Activated CD4-positive, alpha-beta T cell treated with anti-CD3 and anti-CD28 coated beads for 1 hour (primary cell): ENCODE data around the gene PML.
A peak's percentile ranks its signal among the peaks of the same experiment; 100 is the strongest.

Source experiments
- DNase-seq: peaks from one replicate; pipeline ENCODE4 v3.0.0-alpha.2; 2020

PML gene

GRCh38 chr15:73994413-73994883, at the start of gene PML:
TSS of gene PML (plus strand) at chr15:73994716. CDS start at chr15:73994813, 97 bp downstream.
- DNase-seq = peak; percentile 89

GRCh38 chr15:73945130-73945508, 49.4 kb upstream of the PML start:
- DNase-seq = no peak

- DNase-seq = no peak
Observed at GRCh38 chr15:73946046-73946721, 48.3 kb upstream of the PML start.

GRCh38 chr15:73946795-73947370, 47.6 kb upstream of the PML start:
- no peak for DNase-seq

GRCh38 chr15:73947651-73948050, 46.9 kb upstream of the PML start:
- no peak for DNase-seq

- no peak for DNase-seq
Observed at GRCh38 chr15:73948396-73948795, 46.1 kb upstream of the PML start.

- no peak for DNase-seq
Observed at GRCh38 chr15:73948982-73949381, 45.5 kb upstream of the PML start.

GRCh38 chr15:73949496-73949895, 45.0 kb upstream of the PML start:
- no peak for DNase-seq

GRCh38 chr15:73950479-73950830, 44.1 kb upstream of the PML start:
- DNase-seq = no peak

- peak; percentile 60 for DNase-seq
Observed at GRCh38 chr15:73950831-73951561, 43.5 kb upstream of the PML start.

- DNase-seq = no peak
Observed at GRCh38 chr15:73951601-73952000, 42.9 kb upstream of the PML start.

- DNase-seq = no peak
Observed at GRCh38 chr15:73952171-73952912, 42.2 kb upstream of the PML start.

GRCh38 chr15:73952913-73953750, 41.4 kb upstream of the PML start:
- DNase-seq = no peak

- no peak for DNase-seq
Observed at GRCh38 chr15:73954188-73955145, 40.0 kb upstream of the PML start.

GRCh38 chr15:73955326-73955725, 39.2 kb upstream of the PML start:
- no peak for DNase-seq

- DNase-seq = no peak
Observed at GRCh38 chr15:73955861-73956742, 38.4 kb upstream of the PML start.

- DNase-seq = no peak
Observed at GRCh38 chr15:73956743-73957135, 37.8 kb upstream of the PML start.

- DNase-seq = no peak
Observed at GRCh38 chr15:73957276-73957675, 37.2 kb upstream of the PML start.

GRCh38 chr15:73957785-73958184, 36.7 kb upstream of the PML start:
- no peak for DNase-seq

GRCh38 chr15:73959012-73959581, 35.4 kb upstream of the PML start:
- no peak for DNase-seq
